ENCODE results near the gene RAPGEF4.

GRCh38 chr2:173054466-173054865 lies 318.8 kb downstream of the RAPGEF4 start:
- TF ChIP-seq CTCF (IDR thresholded peaks at IDR 0.05 in 4 of 5, conservative IDR thresholded peaks at IDR 0.05 in 1 of 5) (no peak), POLR2A (IDR thresholded peaks at IDR 0.05) (no peak)
